Choroid plexus epithelial cell (primary cell): ENCODE measurements around the gene RHEB.

Source experiments
- DNase-seq: peaks from one replicate; pipeline ENCODE4 v3.0.0-alpha.2; 2010; ENCODE audit warnings: low read depth
- H3K4me3 ChIP-seq: 2 replicates; pipeline ENCODE4 v1.5.1; 2011; ENCODE audit warnings: low read depth, mild to moderate bottlenecking, control low read depth, low read length, moderate library complexity
- CTCF ChIP-seq: conservative IDR thresholded peaks from 2 replicates; pipeline ENCODE4 v1.5.1; 2011; ENCODE audit warnings: low read depth, mild to moderate bottlenecking, control low read depth, inconsistent platforms, low read length, moderate library complexity

Gene RHEB

GRCh38 chr7:151431281-151431767 lies 88.4 kb downstream of the RHEB start:
- DNase-seq = no peak
- no peak overlapping the region for H3K4me3 ChIP-seq
- no peak for TF ChIP-seq CTCF

DNA sequence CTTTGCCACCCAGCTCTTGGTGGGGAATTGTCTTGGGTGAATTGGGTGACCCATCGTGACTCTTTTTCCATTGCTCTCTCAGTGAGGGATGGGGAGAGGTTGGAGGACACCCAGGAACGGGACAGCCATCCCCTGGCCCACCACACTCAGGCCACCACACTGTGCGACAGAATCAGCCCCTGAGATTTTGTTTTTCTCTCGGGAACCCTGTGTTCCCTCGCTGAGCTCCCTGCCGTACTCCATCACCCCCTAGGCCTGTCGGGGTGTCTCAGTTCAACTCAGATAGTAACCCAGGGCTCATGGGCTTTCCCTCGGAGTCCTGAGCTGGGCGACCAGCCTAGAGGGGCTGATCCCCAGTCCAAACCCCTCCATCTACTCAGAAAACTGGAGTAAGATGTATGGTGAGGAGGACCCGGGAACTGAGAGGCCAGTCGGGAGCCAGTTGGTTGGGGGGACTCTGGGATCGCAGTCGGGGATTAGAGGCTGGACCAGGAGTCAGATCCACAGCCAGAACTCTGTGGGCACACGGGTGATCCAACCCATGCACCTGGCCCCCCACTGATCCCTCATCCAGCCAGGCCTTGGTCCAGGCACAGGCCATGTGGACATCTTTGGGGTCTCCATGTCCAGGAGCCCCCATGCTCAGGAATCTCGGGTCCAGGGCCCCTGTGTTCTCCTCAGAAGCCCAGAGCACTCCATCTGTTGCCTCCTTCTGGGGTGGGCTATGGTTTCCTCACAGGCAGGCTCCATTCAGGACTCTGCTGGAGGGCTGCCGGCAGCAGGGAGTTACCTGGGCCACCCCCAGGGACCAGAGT lies 89.1 kb downstream of the RHEB start:
- no peak for TF ChIP-seq CTCF
- DNase-seq = no peak
- H3K4me3 ChIP-seq = no peak overlapping the region

- DNase-seq = no peak
- no peak for TF ChIP-seq CTCF
- H3K4me3 ChIP-seq = no peak overlapping the region
These were observed 89.9 kb downstream of the RHEB start for GRCh38 chr7:151429560-151430331.

- DNase-seq = no peak
- no peak overlapping the region for H3K4me3 ChIP-seq
- TF ChIP-seq CTCF = no peak
These were observed 90.5 kb downstream of the RHEB start for GRCh38 chr7:151429237-151429559.

DNA sequence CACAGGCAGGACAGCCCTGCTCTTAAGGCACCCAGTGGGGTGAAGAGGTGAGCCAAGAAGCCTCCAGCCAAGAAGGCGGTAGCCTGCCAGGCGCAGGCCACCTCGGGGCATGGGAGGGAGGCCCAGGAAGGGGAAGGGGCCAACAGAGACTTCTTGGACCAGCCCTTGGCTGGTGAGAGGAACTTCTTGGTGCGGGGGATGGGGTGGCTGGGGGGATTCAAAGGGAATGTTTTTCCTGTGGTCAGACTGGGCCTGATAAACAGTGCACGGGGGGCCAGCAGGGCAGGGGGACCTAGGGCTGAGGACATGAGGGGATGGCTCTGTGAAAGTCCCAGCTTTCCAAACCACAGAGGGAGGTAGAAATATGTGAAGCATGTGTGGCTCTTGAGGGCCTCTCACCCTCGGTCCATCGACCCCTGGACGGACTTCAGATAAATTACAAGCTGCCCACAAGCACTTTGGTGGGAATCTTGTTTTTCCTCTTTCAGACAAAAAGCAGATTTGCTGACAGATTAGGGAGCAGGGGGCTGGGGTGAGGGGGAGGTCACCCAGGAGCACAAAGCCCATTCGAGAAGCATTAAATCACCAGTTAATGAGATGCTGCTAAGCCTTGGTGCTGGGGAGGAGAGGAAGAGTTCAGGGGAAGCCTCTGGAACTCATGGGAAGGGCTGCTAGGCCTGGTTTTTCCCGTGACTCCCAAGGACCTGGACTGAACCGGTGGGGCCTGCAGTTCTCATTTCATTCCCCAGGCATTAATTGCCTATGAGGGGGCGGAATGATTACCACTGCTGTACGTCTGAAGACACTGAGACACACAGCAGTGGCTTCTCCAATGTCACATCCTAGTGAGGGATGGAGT lies 91.1 kb downstream of the RHEB start:
- DNase-seq = peak; percentile 97
- TF ChIP-seq CTCF = no peak
- no peak overlapping the region for H3K4me3 ChIP-seq

DNA sequence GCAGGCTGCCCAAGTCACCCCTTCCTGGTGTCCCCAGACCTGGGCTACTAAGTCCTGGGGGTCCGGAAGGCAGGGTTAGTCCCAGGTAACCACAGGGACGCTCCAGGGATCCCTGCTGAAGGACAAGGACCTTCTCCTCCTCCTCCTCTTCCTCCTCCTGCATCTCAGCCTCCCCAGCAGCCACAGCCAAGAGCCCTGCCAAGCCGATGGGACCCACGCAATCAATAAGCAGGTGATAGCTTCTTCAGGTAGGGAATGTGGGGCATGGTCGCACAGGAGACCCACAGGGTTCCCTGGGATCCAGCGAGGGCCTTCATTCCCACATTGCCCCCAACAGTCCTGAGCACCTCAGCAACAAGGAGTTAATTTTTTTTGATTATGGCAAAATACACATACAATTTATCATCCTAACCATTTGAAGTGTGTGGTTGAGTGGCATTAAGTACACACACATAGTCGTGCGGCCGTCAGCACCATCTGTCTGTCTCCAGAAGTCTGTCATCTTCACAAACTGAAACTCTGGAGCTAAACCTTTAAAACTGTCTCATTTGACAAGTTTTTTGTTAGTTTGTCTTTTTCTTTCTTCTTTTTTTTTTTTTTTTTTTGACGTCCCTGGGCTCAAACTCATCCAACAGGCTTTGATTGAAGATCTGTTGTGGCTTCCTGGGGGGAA lies 91.9 kb downstream of the RHEB start:
- no peak for TF ChIP-seq CTCF
- DNase-seq = no peak
- H3K4me3 ChIP-seq = no peak overlapping the region
